Tibial nerve (tissue), 4 donors: ENCODE results near the gene C10orf67.

Experiments used
- CTCF ChIP-seq, 5 experiments: fragments of 200-600 bp in 3 of 5; fragments of 450-650 bp in 2 of 5; sonication (generic) in 3 of 5; IDR thresholded peaks; one replicate each; pipeline ENCODE4 v1.5.1; 2016 to 2019; ENCODE audit warnings: antibody characterized with exemption in 5 of 5, mild to moderate bottlenecking in 3 of 5, moderate library complexity in 2 of 5
- EP300 ChIP-seq, 2 donors: sonication (generic); formaldehyde crosslinking; IDR thresholded peaks; one replicate each; pipeline ENCODE4 v1.6.1; 2017; ENCODE audit warnings: antibody characterized with exemption in 2 of 2, mild to moderate bottlenecking in 1 of 2

DNA sequence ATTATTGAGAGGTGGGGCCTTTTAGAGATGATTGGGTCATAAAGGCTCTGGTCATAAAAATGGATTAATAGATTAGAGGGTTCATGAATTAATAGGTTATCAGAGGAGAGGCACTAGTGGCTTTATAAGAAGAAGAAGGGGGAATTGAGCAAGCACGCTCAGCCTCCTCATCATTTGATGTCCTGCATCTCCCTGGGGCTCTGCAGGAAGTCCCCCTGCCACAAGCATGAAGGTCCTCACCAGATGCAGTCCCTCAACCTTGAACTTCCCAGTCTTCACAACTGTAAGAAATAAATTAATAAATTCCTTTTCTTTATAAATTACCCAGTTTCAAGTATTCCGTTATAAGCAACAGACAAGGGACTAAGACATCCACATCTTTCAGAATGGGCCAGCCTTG, 17.1 kb upstream of the C10orf67 start:
- no peak for TF ChIP-seq CTCF (IDR thresholded peaks at IDR 0.05)
- TF ChIP-seq EP300 (IDR thresholded peaks at IDR 0.05), result no peak
